Left colon (tissue), 2 donors: Measurements from ENCODE around the gene WDR35. TPM values are rescaled to one million over a fixed set of nuclear protein-coding genes. Genes with fewer than 3 reads are reported as not detected.

Experiments used
- ATAC-seq: fragments of 200-7000 bp; cut with Tn5 transposase; one replicate; pipeline ENCODE4 v1.9.1; 2020; ENCODE audit warnings: mild to moderate bottlenecking, moderate library complexity
- DNase-seq, 2 donors: peaks; one replicate each; pipeline ENCODE4 v3.0.0-alpha.2; 2020
- intact Hi-C, 2 donors: fragments of 100-400 bp; cut with DNase I in 1 of 2; cut with micrococcal nuclease in 1 of 2; formaldehyde crosslinking; loops; one replicate each; pipeline versions ENCODE4 v1.11.2 to v1.14.0; 2022; cut with DNase I, micrococcal nuclease
- total RNA-seq, 2 donors: library from RNA; stranded (reverse); fragmentation: NEBNext Ultra II Directional; extraction: Animal tissue kit (Norgen Biotek cat#: 25700); gene quantifications; one replicate each; pipeline ENCODE4 v1.2.1, GENCODE V29; 2021
- donor health status: DM: no; HTN: no; CAD: no.
- donor health status: DM: yes; HTN: yes; CAD: no.

WDR35 gene
- total RNA-seq, 2 donors from 2014 or later, result 2.4 to 3.1 TPM

- DNase-seq (peak; percentile 36 to 56), ATAC-seq (peak; percentile 89)
- intact Hi-C loops, result loop anchor here in 1 of 2 donors (10.0 kb wide), 1 partner anchor 82 kb away; no protein-coding TSS in a partner anchor
Measured at GRCh38 chr2:20012282-20013125, 22.6 kb upstream of the WDR35 start, which contains the start of gene MATN3. Gene MATN3 (minus strand): TSS chr2:20012668. CDS start chr2:20012631, 37 bp downstream.

GRCh38 chr2:20012032-20012281 lies 22.1 kb upstream of the WDR35 start:
- DNase-seq (no peak), ATAC-seq (no peak)
- intact Hi-C loops, result loop anchor here in 1 of 2 donors (10.0 kb wide), 1 partner anchor 83 kb away; no protein-coding TSS in a partner anchor

GRCh38 chr2:20011276-20012031 lies 21.5 kb upstream of the WDR35 start:
- intact Hi-C loops, result loop anchor here in 1 of 2 donors (10.0 kb wide), 1 partner anchor 83 kb away; no protein-coding TSS in a partner anchor
- no peak for DNase-seq
- no peak for ATAC-seq

GRCh38 chr2:20008703-20009102 lies 18.8 kb upstream of the WDR35 start:
- DNase-seq (no peak), ATAC-seq (peak; percentile 44)
- intact Hi-C loops, result no loop called here

GRCh38 chr2:20005891-20006470 lies 16.1 kb upstream of the WDR35 start:
- no peak for ATAC-seq
- DNase-seq, result no peak
- intact Hi-C loops, result no loop called here

- no peak for DNase-seq
- no peak for ATAC-seq
- intact Hi-C loops, result no loop called here
Measured at GRCh38 chr2:20005067-20005627, 15.2 kb upstream of the WDR35 start.

- no peak for DNase-seq
- intact Hi-C loops, result no loop called here
- ATAC-seq, result no peak
Measured at GRCh38 chr2:20001361-20001863, 11.5 kb upstream of the WDR35 start.

GRCh38 chr2:19993731-19994130 lies 3.8 kb upstream of the WDR35 start:
- no peak for ATAC-seq
- DNase-seq, result no peak
- intact Hi-C loops, result no loop called here

- DNase-seq (no peak), ATAC-seq (no peak)
- intact Hi-C loops, result no loop called here
Measured at GRCh38 chr2:19991895-19992294, 2.0 kb upstream of the WDR35 start.

GRCh38 chr2:19990416-19990728 lies 467 bp upstream of the WDR35 start:
- no peak for DNase-seq
- intact Hi-C loops, result no loop called here
- peak; percentile 6 for ATAC-seq

GRCh38 chr2:19989342-19989666 lies 601 bp downstream of the WDR35 start:
- DNase-seq (no peak), ATAC-seq (no peak)
- intact Hi-C loops, result no loop called here

- intact Hi-C loops, result no loop called here
- ATAC-seq, result no peak
- DNase-seq, result no peak
Measured at GRCh38 chr2:19988600-19988999, 1.3 kb downstream of the WDR35 start.

- DNase-seq, result no peak
- intact Hi-C loops, result no loop called here
- no peak for ATAC-seq
Measured at GRCh38 chr2:19987936-19988335, 2.0 kb downstream of the WDR35 start.

- no peak for ATAC-seq
- intact Hi-C loops, result no loop called here
- DNase-seq, result no peak
Measured at GRCh38 chr2:19982268-19982667, 7.6 kb downstream of the WDR35 start.

- intact Hi-C loops, result no loop called here
- ATAC-seq (no peak), DNase-seq (no peak)
Measured at GRCh38 chr2:19979932-19980331, 10.0 kb downstream of the WDR35 start.

- ATAC-seq (no peak), DNase-seq (no peak)
- intact Hi-C loops, result no loop called here
Measured at GRCh38 chr2:19973466-19973865, 16.4 kb downstream of the WDR35 start.

- intact Hi-C loops, result no loop called here
- peak; percentile 66 for ATAC-seq
- DNase-seq, result no peak
Measured at GRCh38 chr2:19971691-19972090, 18.2 kb downstream of the WDR35 start.

- ATAC-seq (no peak), DNase-seq (no peak)
- intact Hi-C loops, result no loop called here
Measured at GRCh38 chr2:19963386-19963785, 26.5 kb downstream of the WDR35 start.

- intact Hi-C loops, result loop anchor here in 1 of 2 donors (5.0 kb wide), 1 partner anchor 142 kb away; no protein-coding TSS in a partner anchor
- peak; percentile 40 to 55 for DNase-seq
Measured at GRCh38 chr2:19955544-19956422, 34.1 kb downstream of the WDR35 start.

More at GRCh38 chr2:19955544-19956422, 34.1 kb downstream of the WDR35 start:
- ATAC-seq, result peak; percentile 98
